GM19043 (cell line): Measurements from ENCODE around the gene C22orf31.
"Not testable (repeated sequence)": the region's sequence is repeated elsewhere in the genome, so short reads cannot be mapped to it uniquely, and the experiment has no call there.

Experiments
- ATAC-seq: cut with Tn5 transposase; IDR thresholded peaks from one replicate; pipeline ENCODE4 v1.9.1; 2021; ENCODE audit warnings: low read depth; ENCODE audit not compliant: unreplicated experiment

C22orf31 gene

GRCh38 chr22:29060251-29060869 is 1.3 kb downstream of the C22orf31 start:
- no peak for ATAC-seq

GRCh38 chr22:29056472-29056871 is 5.2 kb downstream of the C22orf31 start:
- ATAC-seq, result no peak

GRCh38 chr22:29055192-29055830 is 6.3 kb downstream of the C22orf31 start:
- ATAC-seq, result no peak

GRCh38 chr22:29054251-29054767 is 7.3 kb downstream of the C22orf31 start:
- no peak for ATAC-seq

DNA sequence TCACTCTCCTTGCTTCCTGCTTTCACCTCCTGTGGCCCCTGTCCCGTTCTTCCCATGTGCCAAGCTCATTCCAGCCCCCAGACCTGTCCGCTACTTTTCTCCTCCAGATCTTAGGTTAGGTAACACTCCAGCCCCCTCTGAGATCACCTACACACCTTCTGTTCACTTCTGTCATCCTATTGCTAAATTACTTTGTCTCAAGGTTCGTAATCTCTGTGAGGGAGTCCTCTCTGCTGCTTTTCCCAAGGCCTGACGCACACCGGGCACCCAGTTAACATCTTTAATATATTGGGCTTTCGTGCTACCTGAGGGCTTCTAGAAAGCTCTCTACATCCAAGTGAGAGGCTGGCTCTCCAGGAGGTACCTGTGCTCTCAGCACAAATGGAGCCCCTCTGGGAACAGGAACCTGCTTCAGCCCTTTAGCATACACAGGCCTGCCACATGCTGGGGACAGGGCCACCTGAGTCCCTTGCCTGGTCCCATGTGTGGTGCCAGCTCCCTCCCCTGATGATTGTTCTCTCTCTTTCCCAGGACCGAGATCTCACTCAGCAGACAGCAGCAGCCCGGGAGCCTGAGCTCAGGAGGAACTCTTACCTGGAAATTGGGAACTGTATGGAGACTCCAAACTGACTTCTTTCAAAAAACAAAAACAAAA is 8.5 kb downstream of the C22orf31 start:
- ATAC-seq, result no peak

- ATAC-seq, result no peak
Observed at GRCh38 chr22:29050457-29050856, 11.2 kb downstream of the C22orf31 start.

DNA sequence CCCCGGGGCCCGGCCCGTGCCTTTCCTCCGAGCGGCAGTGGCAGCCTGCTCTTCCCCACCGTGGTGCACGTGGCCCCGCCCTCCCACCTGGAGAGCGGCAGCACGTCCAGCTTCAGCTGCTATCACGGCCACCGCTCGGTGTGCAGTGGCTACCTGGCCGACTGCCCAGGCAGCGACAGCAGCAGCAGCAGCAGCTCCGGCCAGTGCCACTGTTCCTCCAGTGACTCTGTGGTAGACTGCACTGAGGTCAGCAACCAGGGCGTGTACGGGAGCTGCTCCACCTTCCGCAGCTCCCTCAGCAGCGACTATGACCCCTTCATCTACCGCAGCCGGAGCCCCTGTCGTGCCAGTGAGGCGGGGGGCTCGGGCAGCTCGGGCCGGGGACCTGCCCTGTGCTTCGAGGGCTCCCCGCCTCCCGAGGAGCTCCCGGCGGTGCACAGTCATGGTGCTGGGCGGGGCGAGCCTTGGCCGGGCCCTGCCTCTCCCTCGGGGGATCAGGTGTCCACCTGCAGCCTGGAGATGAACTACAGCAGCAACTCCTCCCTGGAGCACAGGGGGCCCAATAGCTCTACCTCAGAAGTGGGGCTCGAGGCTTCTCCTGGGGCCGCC is 11.9 kb downstream of the C22orf31 start:
- no peak for ATAC-seq

GRCh38 chr22:29048822-29049654 is 12.6 kb downstream of the C22orf31 start:
- no peak for ATAC-seq

GRCh38 chr22:29044657-29045176 is 16.9 kb downstream of the C22orf31 start:
- ATAC-seq, result no peak

GRCh38 chr22:29043906-29044575 is 17.6 kb downstream of the C22orf31 start:
- no peak for ATAC-seq

- no peak for ATAC-seq
Observed at GRCh38 chr22:29041408-29041807, 20.2 kb downstream of the C22orf31 start.

GRCh38 chr22:29040385-29041275 is 21.0 kb downstream of the C22orf31 start:
- no peak for ATAC-seq

- not testable (repeated sequence) for ATAC-seq
Observed at GRCh38 chr22:29039684-29040083, 21.9 kb downstream of the C22orf31 start.

DNA sequence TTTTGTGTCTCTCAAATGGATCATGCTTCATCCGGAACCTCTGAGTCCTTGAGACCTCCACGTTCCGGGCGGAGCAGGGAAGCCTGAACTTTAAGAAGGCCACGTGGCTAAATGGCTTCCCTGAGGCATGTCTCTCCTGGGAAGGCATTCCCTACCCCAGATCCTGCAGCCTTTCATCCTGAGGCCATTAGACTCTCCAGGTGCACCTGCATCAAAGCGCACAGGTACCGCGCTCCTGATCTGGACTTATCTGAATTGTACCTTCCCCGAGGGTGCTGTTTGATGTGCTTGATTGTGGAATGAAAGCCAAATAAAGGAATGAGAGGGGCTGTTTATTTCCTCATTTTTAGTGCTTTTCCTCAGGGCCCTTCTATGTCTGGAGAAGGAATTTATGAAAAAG is 22.5 kb downstream of the C22orf31 start:
- ATAC-seq, result no peak

DNA sequence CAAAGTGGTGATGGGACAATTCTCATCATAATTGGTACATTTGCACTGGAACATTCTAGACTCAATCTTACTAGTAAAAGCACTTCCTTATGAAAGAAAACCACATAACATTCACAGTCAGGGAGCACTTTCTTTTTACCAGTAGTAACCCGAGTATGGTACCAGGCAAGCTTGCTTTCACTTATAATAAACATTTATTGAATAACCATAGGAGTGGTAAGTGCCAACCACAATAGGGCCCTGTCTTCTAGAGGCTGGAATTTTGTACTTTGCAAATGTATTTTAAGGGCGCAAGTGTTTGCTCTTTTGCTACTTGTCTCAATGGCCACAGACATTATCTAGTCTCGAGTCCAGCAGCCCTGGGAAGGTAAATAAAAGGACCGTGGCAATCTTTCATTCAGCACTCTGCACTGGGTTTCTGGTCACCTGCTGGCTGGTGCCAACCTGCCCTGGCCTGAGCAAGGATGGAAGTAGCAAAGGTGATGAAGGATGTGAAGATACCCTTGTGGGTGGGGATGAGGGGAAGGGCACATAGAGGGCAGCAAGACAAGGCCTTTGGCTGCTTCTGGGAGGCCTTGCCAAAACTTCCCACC is 24.2 kb downstream of the C22orf31 start:
- no peak for ATAC-seq

DNA sequence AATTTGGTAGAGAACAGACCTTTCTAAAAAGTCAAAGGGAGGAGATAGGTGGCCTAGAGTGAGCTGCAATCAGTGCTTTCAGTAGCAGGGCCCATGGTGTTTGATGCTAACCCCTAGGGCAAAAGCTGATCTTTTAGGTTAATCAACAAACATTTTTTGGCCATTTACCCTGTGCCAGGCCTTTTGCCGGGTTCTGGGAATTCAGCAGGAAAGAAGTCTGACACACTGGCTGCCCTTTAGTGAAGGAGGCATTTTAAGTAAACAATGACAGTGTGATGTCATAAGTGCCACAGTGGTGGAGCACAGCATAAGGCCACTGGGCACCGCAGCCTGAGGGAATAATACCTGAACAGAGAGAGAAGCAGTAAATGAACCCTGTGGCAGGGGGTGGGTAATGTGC is 29.0 kb downstream of the C22orf31 start:
- no peak for ATAC-seq

DNA sequence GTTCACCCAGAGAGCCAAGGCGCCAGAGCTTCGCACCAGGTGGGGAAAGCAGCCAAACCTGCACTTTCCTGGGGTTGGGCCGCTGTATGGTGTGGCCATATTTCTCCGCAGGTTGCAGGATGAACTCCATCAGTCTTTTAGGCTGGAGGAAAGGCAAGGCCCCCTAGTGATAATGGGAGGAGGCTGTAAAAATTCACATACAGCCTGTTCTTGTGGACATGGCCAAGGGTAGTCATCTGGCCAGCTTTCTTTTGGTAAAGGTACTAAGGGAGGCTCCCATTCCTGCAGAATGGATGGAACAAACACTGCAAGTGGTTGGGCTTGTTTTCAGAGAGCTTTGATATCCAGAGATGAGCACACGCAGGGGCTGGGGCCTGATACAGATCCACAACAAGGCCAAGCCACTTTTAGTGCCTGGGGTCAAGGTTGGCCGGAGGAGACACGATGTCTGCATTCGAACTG is 29.6 kb downstream of the C22orf31 start:
- no peak for ATAC-seq
